Progenitor cell of endocrine pancreas (in vitro differentiated cells): ENCODE data around the gene APOBEC3B. TPM values are rescaled to one million over a fixed set of nuclear protein-coding genes. Genes with fewer than 3 reads are reported as not detected.
"Not testable (repeated sequence)": the region's sequence is repeated elsewhere in the genome, so short reads cannot be mapped to it uniquely, and the experiment has no call there.

Source experiments
- DNase-seq: peaks from one replicate; pipeline ENCODE4 v3.0.0; 2021; ENCODE audit warnings: low spot score; ENCODE audit not compliant: unreplicated experiment
- H3K27ac Mint-ChIP-seq: 2 replicates; pipeline ENCODE4 v1.8.0; 2021; ENCODE audit warnings: mild to moderate bottlenecking, moderate library complexity, mixed read lengths
- H3K27me3 Mint-ChIP-seq: 2 replicates; pipeline ENCODE4 v1.8.0; 2021; ENCODE audit warnings: mixed read lengths
- H3K36me3 Mint-ChIP-seq: 2 replicates; pipeline ENCODE4 v1.8.0; 2022; ENCODE audit warnings: mixed read lengths; ENCODE audit not compliant: insufficient read depth
- H3K4me1 Mint-ChIP-seq: 2 replicates; pipeline ENCODE4 v1.8.0; 2021; ENCODE audit warnings: low read depth, mixed read lengths
- H3K4me3 Mint-ChIP-seq: 2 replicates; pipeline ENCODE4 v1.8.0; 2021; ENCODE audit warnings: low read depth, mild to moderate bottlenecking, moderate library complexity, mixed read lengths
- H3K9me3 Mint-ChIP-seq: 2 replicates; pipeline ENCODE4 v1.8.0; 2021; ENCODE audit warnings: low read depth, mixed read lengths
- total RNA-seq: library from RNA; stranded (reverse); gene quantifications from 2 replicates; pipeline ENCODE4 v1.2.1, GENCODE V29; 2021
- TF ChIP-seq, protein P1 (sequence below): fragments of 200-600 bp; sonication (generic); IDR thresholded peaks from one replicate; pipeline ENCODE4 v1.5.0; 2021; ENCODE audit warnings: antibody characterized with exemption, mild to moderate bottlenecking; ENCODE audit not compliant: unreplicated experiment

Gene APOBEC3B
- total RNA-seq, 1 donor from 2014 or later: 10.1 TPM

DNA sequence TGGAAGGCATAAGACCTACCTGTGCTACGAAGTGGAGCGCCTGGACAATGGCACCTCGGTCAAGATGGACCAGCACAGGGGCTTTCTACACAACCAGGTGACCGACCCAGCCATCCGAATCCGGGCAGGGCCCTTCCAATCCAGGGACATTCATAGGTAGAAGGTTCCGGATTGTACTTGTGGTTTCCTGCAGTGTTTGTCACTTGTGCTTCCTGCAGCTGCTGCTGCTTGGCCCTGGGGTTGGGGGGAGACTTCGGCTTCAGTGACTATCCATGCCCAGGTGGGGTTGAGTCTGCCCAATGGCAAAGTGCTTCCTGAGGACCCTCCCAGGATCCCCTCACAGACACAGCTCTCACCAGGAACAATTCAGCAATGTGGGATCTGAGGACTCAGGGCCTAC is 22.6 kb upstream of the APOBEC3B start:
- no peaks in the 10 kb centered on the region for H3K9me3 Mint-ChIP-seq
- TF ChIP-seq, protein P1, sequence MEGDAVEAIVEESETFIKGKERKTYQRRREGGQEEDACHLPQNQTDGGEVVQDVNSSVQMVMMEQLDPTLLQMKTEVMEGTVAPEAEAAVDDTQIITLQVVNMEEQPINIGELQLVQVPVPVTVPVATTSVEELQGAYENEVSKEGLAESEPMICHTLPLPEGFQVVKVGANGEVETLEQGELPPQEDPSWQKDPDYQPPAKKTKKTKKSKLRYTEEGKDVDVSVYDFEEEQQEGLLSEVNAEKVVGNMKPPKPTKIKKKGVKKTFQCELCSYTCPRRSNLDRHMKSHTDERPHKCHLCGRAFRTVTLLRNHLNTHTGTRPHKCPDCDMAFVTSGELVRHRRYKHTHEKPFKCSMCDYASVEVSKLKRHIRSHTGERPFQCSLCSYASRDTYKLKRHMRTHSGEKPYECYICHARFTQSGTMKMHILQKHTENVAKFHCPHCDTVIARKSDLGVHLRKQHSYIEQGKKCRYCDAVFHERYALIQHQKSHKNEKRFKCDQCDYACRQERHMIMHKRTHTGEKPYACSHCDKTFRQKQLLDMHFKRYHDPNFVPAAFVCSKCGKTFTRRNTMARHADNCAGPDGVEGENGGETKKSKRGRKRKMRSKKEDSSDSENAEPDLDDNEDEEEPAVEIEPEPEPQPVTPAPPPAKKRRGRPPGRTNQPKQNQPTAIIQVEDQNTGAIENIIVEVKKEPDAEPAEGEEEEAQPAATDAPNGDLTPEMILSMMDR: no peak
- peaks cover 23% of the 10 kb centered on the region for H3K27me3 Mint-ChIP-seq
- DNase-seq: no peak
- H3K4me1 Mint-ChIP-seq: peaks cover 9% of the 10 kb centered on the region
- H3K36me3 Mint-ChIP-seq: no peaks in the 10 kb centered on the region
- no peak overlapping the region for H3K27ac Mint-ChIP-seq
- no peak overlapping the region for H3K4me3 Mint-ChIP-seq

DNA sequence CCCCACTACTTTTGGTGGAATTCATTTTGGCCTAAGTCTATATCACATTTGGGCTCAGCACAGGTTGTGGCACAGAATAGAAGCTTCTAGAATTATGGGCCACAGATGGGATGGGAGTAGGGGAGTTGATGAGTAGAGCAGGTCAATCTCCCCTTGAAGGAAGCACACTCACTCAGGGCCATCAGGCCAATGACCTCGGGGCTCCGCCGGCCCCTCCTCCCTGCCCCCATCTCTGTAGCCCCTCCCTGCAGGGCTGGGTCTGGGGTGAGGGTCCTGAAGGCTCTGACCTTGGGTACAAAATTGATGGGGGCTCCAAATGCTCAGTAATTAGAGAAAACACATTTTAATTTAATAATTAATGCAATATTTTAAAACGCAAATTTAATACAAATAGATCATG is 21.5 kb upstream of the APOBEC3B start:
- not testable (repeated sequence) for H3K36me3 Mint-ChIP-seq, H3K4me1 Mint-ChIP-seq, H3K4me3 Mint-ChIP-seq, DNase-seq, H3K9me3 Mint-ChIP-seq, H3K27ac Mint-ChIP-seq
- H3K27me3 Mint-ChIP-seq: peaks cover 23% of the 10 kb centered on the region

DNA sequence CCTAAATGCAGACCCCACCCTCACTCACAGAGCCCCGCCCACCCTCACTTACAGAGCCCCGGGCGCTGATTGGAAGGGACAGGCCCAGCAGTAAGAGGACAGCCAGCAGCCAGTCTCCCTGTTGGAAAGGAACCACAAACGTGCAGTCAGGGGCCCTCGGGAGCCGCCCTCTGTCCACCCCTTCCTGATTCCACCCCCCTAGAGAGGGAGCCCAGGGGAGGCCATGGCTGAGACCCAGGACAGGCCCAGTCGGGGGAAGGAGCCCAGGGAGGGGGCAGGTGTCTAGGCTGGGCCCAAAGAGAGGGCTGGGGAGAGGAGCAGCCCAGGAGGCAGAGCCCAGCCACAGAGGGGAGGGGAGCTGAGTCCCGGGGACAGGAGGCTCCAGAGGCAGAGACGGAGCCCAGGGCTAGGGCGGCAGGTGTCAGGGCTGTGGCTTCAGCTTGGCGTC is 18.8 kb upstream of the APOBEC3B start:
- not testable (repeated sequence) for H3K9me3 Mint-ChIP-seq, H3K4me3 Mint-ChIP-seq, H3K36me3 Mint-ChIP-seq, H3K27ac Mint-ChIP-seq, DNase-seq, H3K4me1 Mint-ChIP-seq
- H3K27me3 Mint-ChIP-seq: peaks cover 11% of the 10 kb centered on the region

DNA sequence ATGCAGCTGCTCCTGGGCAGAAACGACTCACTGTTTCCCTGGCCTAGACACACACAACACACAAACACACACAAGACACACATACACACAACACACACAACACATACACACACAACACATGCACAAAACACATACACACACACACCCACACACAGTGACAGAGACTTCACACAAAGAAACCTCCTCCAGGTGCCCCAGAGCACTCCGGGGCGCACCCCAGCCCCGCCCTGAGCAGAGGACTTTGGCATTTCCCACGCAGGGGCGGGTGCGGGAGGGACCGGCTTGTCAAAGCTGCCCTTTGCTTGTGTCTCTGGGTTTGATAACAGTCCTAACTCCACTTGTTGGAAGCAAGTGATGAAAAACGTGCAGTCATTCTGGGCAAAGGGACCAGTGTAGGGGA is 18.3 kb upstream of the APOBEC3B start:
- DNase-seq: no peak
- Mint-ChIP-seq H3K4me3 (no peak overlapping the region), H3K27ac (no peak overlapping the region), H3K4me1 (peaks cover 5% of the 10 kb centered on the region), H3K36me3 (no peaks in the 10 kb centered on the region), H3K27me3 (peaks cover 8% of the 10 kb centered on the region), H3K9me3 (no peaks in the 10 kb centered on the region)
- TF ChIP-seq, protein P1: no peak

DNA sequence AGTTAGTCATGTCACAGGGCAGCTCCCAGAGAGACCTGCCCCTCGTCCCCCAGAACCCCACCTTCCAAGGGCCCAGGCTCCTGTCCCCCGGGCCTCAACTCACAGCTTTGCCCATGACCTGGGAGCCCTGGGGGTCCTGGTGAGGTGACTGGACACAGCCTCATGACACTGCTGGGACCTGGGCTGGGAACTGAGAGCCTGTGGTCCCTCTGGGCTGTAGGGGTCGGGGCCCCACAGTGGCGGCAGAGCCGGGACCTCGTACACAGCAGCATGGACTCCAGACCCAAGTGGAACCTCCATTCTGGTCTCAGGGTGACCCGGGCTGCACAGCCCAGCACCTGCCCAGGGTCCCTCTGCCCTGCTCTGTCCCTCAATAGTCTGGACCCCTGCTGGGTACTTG is 17.8 kb upstream of the APOBEC3B start:
- Mint-ChIP-seq H3K4me1 (peaks cover 5% of the 10 kb centered on the region), H3K4me3 (no peak overlapping the region), H3K36me3 (no peaks in the 10 kb centered on the region), H3K9me3 (no peaks in the 10 kb centered on the region), H3K27me3 (peaks cover 11% of the 10 kb centered on the region), H3K27ac (no peak overlapping the region)
- DNase-seq: no peak
- TF ChIP-seq, protein P1: no peak

DNA sequence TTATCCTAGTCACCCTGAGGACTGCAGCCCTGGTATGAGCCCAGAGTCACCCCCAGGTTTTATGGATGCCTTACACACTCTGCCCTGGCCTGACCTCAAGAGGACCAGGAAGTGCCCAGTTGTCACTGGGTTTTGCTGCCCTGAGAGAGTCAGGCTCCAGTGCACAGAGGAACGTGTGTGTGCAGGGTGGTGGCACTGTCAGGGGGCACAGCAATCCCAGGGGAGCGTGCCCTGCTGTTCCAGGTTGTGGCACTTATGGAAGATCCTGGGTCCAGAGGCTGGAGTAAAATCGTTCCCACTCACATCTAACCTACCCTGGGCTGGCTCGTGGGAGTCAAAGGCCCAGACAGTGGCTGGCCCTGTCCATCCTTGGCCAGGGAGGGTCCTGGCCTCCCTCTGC is 17.2 kb upstream of the APOBEC3B start:
- Mint-ChIP-seq H3K4me1 (peaks cover 5% of the 10 kb centered on the region), H3K27me3 (peaks cover 11% of the 10 kb centered on the region), H3K27ac (no peak overlapping the region), H3K4me3 (no peak overlapping the region), H3K9me3 (no peaks in the 10 kb centered on the region), H3K36me3 (no peaks in the 10 kb centered on the region)
- TF ChIP-seq, protein P1: no peak
- DNase-seq: no peak
